GM18861 (cell line): ENCODE results near the gene CEP135.

Source experiments
- ATAC-seq: cut with Tn5 transposase; IDR thresholded peaks from one replicate; pipeline ENCODE4 v1.9.1; 2021; ENCODE audit not compliant: unreplicated experiment

Gene CEP135

GRCh38 chr4:56004235-56004634, 55.5 kb downstream of the CEP135 start:
- ATAC-seq, result no peak

- no peak for ATAC-seq
These were observed 58.4 kb downstream of the CEP135 start for GRCh38 chr4:56007154-56007553.

- ATAC-seq, result no peak
These were observed 59.5 kb downstream of the CEP135 start for GRCh38 chr4:56008206-56008605.

- no peak for ATAC-seq
These were observed 77.9 kb downstream of the CEP135 start for GRCh38 chr4:56026596-56026995.

GRCh38 chr4:56028165-56028564, 79.4 kb downstream of the CEP135 start:
- no peak for ATAC-seq

- no peak for ATAC-seq
These were observed 89.9 kb downstream of the CEP135 start for GRCh38 chr4:56038487-56039162.

- no peak for ATAC-seq
These were observed 92.1 kb downstream of the CEP135 start for GRCh38 chr4:56040842-56041241.

- ATAC-seq, result no peak
These were observed 93.5 kb downstream of the CEP135 start for GRCh38 chr4:56042225-56042624.

- ATAC-seq, result no peak
These were observed 99.6 kb downstream of the CEP135 start for GRCh38 chr4:56048383-56048701.

- ATAC-seq, result peak; percentile 96
These were observed 100.1 kb downstream of the CEP135 start for GRCh38 chr4:56048702-56049431.

GRCh38 chr4:56050625-56051024, 101.9 kb downstream of the CEP135 start:
- no peak for ATAC-seq

GRCh38 chr4:56051029-56051709, 102.4 kb downstream of the CEP135 start:
- no peak for ATAC-seq

- no peak for ATAC-seq
These were observed 102.9 kb downstream of the CEP135 start for GRCh38 chr4:56051710-56052075.

GRCh38 chr4:56052481-56052880, 103.7 kb downstream of the CEP135 start:
- ATAC-seq, result no peak

- ATAC-seq, result no peak
These were observed 104.2 kb downstream of the CEP135 start for GRCh38 chr4:56052966-56053365.

- no peak for ATAC-seq
These were observed 106.6 kb downstream of the CEP135 start for GRCh38 chr4:56055027-56055977.

- no peak for ATAC-seq
These were observed 107.2 kb downstream of the CEP135 start for GRCh38 chr4:56055991-56056390.

- ATAC-seq, result no peak
These were observed 109.8 kb downstream of the CEP135 start for GRCh38 chr4:56058555-56058954.

GRCh38 chr4:56060036-56060435, 111.3 kb downstream of the CEP135 start:
- ATAC-seq, result no peak

GRCh38 chr4:56062106-56062505, 113.4 kb downstream of the CEP135 start:
- ATAC-seq, result no peak

- no peak for ATAC-seq
These were observed 113.9 kb downstream of the CEP135 start for GRCh38 chr4:56062526-56063145.
